ENCODE measurements around the gene TLL1. TPM values are rescaled to one million over a fixed set of nuclear protein-coding genes. Genes with fewer than 3 reads are reported as not detected.

TLL1 gene
- total RNA-seq = not detected

GRCh38 chr4:165872461-165873297, at the start of gene TLL1:
Gene TLL1 (plus strand): TSS chr4:165873237. CDS start chr4:165873905, 668 bp downstream.
- ChIA-PET CTCF (no interaction called here), POLR2A (no interaction called here)

- CTCF ChIA-PET = no interaction called here
- POLR2A ChIA-PET = no interaction called here
Observed at GRCh38 chr4:165826166-165826565, 46.9 kb upstream of the TLL1 start.

GRCh38 chr4:165827018-165827417, 46.0 kb upstream of the TLL1 start:
- ChIA-PET CTCF (no interaction called here), POLR2A (no interaction called here)

- POLR2A ChIA-PET = no interaction called here
- CTCF ChIA-PET = no interaction called here
Observed at GRCh38 chr4:165828928-165829327, 44.1 kb upstream of the TLL1 start.

GRCh38 chr4:165834116-165834515, 38.9 kb upstream of the TLL1 start:
- ChIA-PET CTCF (no interaction called here), POLR2A (no interaction called here)

- ChIA-PET CTCF (no interaction called here), POLR2A (no interaction called here)
Observed at GRCh38 chr4:165838575-165838974, 34.5 kb upstream of the TLL1 start.

- ChIA-PET CTCF (no interaction called here), POLR2A (no interaction called here)
Observed at GRCh38 chr4:165839615-165840333, 33.3 kb upstream of the TLL1 start.

GRCh38 chr4:165842684-165843083, 30.4 kb upstream of the TLL1 start:
- POLR2A ChIA-PET = no interaction called here

GRCh38 chr4:165844161-165844560, 28.9 kb upstream of the TLL1 start:
- CTCF ChIA-PET = no interaction called here

More at GRCh38 chr4:165842684-165843083, 30.4 kb upstream of the TLL1 start:
- CTCF ChIA-PET = no interaction called here

GRCh38 chr4:165851256-165851655, 21.8 kb upstream of the TLL1 start:
- ChIA-PET CTCF (no interaction called here), POLR2A (no interaction called here)

More at GRCh38 chr4:165844161-165844560, 28.9 kb upstream of the TLL1 start:
- POLR2A ChIA-PET = no interaction called here

- ChIA-PET POLR2A (no interaction called here), CTCF (no interaction called here)
Observed at GRCh38 chr4:165855191-165855590, 17.8 kb upstream of the TLL1 start.

GRCh38 chr4:165861363-165861762, 11.7 kb upstream of the TLL1 start:
- POLR2A ChIA-PET = no interaction called here

GRCh38 chr4:165864271-165864670, 8.8 kb upstream of the TLL1 start:
- POLR2A ChIA-PET = no interaction called here
- CTCF ChIA-PET = no interaction called here

More at GRCh38 chr4:165861363-165861762, 11.7 kb upstream of the TLL1 start:
- CTCF ChIA-PET = no interaction called here

GRCh38 chr4:165866019-165866650, 6.9 kb upstream of the TLL1 start:
- ChIA-PET CTCF (no interaction called here), POLR2A (no interaction called here)

- CTCF ChIA-PET = no interaction called here
- POLR2A ChIA-PET = no interaction called here
Observed at GRCh38 chr4:165867961-165868360, 5.1 kb upstream of the TLL1 start.

- ChIA-PET CTCF (no interaction called here), POLR2A (no interaction called here)
Observed at GRCh38 chr4:165873298-165874071, 448 bp downstream of the TLL1 start.

- ChIA-PET CTCF (no interaction called here), POLR2A (no interaction called here)
Observed at GRCh38 chr4:165874072-165874790, 1.2 kb downstream of the TLL1 start.

GRCh38 chr4:165874791-165875371, 1.8 kb downstream of the TLL1 start:
- ChIA-PET CTCF (no interaction called here), POLR2A (no interaction called here)

- ChIA-PET CTCF (no interaction called here), POLR2A (no interaction called here)
Observed at GRCh38 chr4:165875446-165875845, 2.4 kb downstream of the TLL1 start.

All from activated CD8-positive, alpha-beta memory T cell treated with anti-CD3 and anti-CD28 coated beads for 36 hours (primary cell).